Gastrocnemius medialis (tissue), 4 donors: ENCODE data around the gene CORT. TPM values are rescaled to one million over a fixed set of nuclear protein-coding genes. Genes with fewer than 3 reads are reported as not detected.

Experiments
- ATAC-seq, 2 donors: fragments of 150-250 bp; one replicate each; pipeline ENCODE4 v1.9.1; 2016
- DNase-seq, 2 donors: peaks; one replicate each; pipeline ENCODE4 v3.0.0-alpha.2; 2019
- H3K27ac ChIP-seq, 4 donors: fragments of 200-600 bp; sonication (generic); 1 replicate in 1 of 4; 2 replicates in 3 of 4; pipeline ENCODE4 v1.5.1; 2016 to 2018; ENCODE audit warnings: mild to moderate bottlenecking in 2 of 4, moderate library complexity in 1 of 4
- H3K27me3 ChIP-seq, 3 donors: fragments of 200-600 bp; sonication (generic) in 2 of 3; 1 replicate in 1 of 3; 2 replicates in 2 of 3; pipeline versions ENCODE4 v1.5.1 to v1.6.0; 2016 to 2019; ENCODE audit warnings: mild to moderate bottlenecking in 1 of 3, moderate library complexity in 1 of 3
- H3K36me3 ChIP-seq, 2 donors: fragments of 200-600 bp; sonication (generic) in 1 of 2; one replicate each; pipeline ENCODE4 v1.5.1; 2017 to 2018
- H3K4me1 ChIP-seq, 2 donors: fragments of 200-600 bp; sonication (generic) in 1 of 2; one replicate each; pipeline ENCODE4 v1.5.1; 2016 to 2017; ENCODE audit warnings: mild to moderate bottlenecking in 2 of 2
- H3K4me3 ChIP-seq, 4 donors: fragments of 200-600 bp; sonication (generic) in 3 of 4; 1 replicate in 1 of 4; 2 replicates in 3 of 4; pipeline ENCODE4 v1.5.1; 2016 to 2019; ENCODE audit warnings: mild to moderate bottlenecking in 2 of 4
- H3K9me3 ChIP-seq, 3 donors: fragments of 200-600 bp; sonication (generic) in 2 of 3; 1 replicate in 1 of 3; 2 replicates in 2 of 3; pipeline ENCODE4 v1.5.1; 2016 to 2019
- POLR2A ChIP-seq, 2 donors: fragments of 450-650 bp; IDR thresholded peaks; one replicate each; pipeline ENCODE4 v1.6.1; 2017; ENCODE audit warnings: antibody characterized with exemption in 2 of 2, mild to moderate bottlenecking in 2 of 2, moderate library complexity in 2 of 2
- in situ Hi-C, 4 donors: fragments of 200-750 bp; cut with MboI; loops; one replicate each; pipeline versions ENCODE4 v1.15.0 to v1.8.0; 2017; ENCODE audit warnings: low sequenced_read_pairs in 4 of 4
- intact Hi-C: fragments of 100-400 bp; cut with DNase I; formaldehyde crosslinking; loops from one replicate; pipeline ENCODE4 v1.15.1; 2023; ENCODE audit warnings: low total_unique reads
- total RNA-seq, 4 donors: library from RNA; depleted of rRNA; stranded (reverse); fragments of >200 nt; gene quantifications; one replicate each; pipeline versions ENCODE4 v1.1.0 to v1.2.3, GENCODE V29; 2016
- TF ChIP-seq, protein P1 (sequence below), 5 experiments: fragments of 450-650 bp in 3 of 5; fragments of 200-600 bp in 2 of 5; sonication (generic) in 2 of 5; IDR thresholded peaks in 4 of 5; conservative IDR thresholded peaks in 1 of 5; 1 replicate in 4 of 5; 2 replicates in 1 of 5; pipeline ENCODE4 v1.5.1; 2016 to 2019; ENCODE audit warnings: antibody characterized with exemption in 5 of 5, mild to moderate bottlenecking in 3 of 5, moderate library complexity in 3 of 5

Gene CORT
- total RNA-seq, 4 donors from 2014 or later: 0.46 TPM; not detected in 3

DNA sequence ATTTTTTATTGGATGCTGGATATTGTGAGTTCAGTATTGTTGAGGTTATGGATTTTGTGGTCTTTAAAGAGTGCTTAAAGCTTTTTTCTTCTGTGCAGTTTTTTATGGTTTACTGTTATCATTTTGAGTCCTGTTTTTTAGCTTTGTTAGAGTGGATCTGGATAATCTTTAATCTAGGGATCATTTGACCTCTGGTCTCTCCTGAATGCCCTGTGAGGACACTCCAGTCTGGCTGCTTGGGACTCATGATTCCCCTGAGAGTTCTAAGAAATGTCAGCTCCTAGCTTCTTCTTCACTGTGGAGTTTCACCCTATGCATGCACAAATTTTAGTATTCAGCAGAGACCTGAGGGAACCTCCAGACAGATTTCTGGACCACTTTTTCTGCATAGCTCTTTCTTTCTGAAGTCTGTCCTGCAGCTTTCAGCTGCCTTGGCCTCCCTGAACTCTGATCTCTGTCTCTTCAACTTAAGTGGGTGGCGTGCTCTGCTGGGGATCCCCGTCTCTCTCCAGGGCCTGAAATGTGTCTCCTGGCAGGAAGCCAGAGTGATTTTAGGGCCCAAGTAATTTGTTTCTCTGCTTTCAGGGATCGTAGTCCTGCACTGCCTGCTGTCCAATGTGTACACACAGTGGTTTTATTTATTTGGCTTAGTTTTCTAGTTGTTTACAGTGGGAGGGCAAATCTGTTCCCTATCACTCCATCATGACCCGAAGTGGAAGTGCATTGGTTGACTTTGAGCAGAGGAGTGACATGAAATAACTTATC, 39.6 kb downstream of the CORT start:
- TF ChIP-seq POLR2A (IDR thresholded peaks at IDR 0.05): no peak
- TF ChIP-seq, protein P1, sequence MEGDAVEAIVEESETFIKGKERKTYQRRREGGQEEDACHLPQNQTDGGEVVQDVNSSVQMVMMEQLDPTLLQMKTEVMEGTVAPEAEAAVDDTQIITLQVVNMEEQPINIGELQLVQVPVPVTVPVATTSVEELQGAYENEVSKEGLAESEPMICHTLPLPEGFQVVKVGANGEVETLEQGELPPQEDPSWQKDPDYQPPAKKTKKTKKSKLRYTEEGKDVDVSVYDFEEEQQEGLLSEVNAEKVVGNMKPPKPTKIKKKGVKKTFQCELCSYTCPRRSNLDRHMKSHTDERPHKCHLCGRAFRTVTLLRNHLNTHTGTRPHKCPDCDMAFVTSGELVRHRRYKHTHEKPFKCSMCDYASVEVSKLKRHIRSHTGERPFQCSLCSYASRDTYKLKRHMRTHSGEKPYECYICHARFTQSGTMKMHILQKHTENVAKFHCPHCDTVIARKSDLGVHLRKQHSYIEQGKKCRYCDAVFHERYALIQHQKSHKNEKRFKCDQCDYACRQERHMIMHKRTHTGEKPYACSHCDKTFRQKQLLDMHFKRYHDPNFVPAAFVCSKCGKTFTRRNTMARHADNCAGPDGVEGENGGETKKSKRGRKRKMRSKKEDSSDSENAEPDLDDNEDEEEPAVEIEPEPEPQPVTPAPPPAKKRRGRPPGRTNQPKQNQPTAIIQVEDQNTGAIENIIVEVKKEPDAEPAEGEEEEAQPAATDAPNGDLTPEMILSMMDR (IDR thresholded peaks at IDR 0.05 in 4 of 5, conservative IDR thresholded peaks at IDR 0.05 in 1 of 5): no peak

DNA sequence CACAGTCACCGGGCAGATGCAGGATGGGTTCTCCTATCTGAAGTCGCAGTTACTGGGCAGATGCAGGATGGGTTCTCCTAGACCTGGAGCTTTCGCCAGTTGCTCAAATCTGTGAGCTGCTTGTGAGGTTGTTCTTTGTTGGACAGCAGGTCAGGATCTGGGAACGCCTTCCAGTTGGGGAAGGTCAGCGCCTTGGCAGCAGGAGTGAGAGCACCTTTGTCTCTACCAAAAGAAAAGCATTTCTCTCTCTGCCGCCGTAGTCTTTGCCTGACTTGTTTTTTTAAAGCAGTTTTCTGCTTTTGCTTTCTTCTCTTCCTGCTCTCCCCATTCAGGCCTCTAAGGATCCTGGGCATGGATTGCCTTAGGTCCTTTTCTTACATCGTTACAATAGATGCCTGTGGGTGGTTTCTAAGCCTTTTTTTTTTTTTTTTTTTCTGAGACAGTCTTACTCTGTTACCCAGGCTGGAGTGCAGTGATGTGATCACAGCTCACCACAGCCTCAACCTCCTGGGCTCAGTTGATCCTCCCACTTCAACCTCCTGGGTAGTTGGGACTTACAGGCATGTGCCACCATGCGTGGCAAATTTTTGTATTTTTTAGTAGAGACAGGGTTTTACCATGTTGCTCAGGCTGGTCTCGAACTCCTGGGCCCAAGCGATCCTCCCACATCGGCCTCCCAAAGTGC, 40.6 kb downstream of the CORT start:
- Histone ChIP-seq H3K9me3 (no peaks in the 10 kb centered on the region), H3K27ac (no peak overlapping the region), H3K4me1 (peaks cover 12 to 15% of the 10 kb centered on the region in 2 donors), H3K36me3 (no peaks in the 10 kb centered on the region), H3K4me3 (no peak overlapping the region), H3K27me3 (no peaks in the 10 kb centered on the region)
- TF ChIP-seq, protein P1 (IDR thresholded peaks at IDR 0.05 in 4 of 5, conservative IDR thresholded peaks at IDR 0.05 in 1 of 5): no peak
- TF ChIP-seq POLR2A (IDR thresholded peaks at IDR 0.05): no peak
- in situ Hi-C loops: loop anchor here in 2 of 4 donors (5.0 to 10.0 kb wide), 2 partner anchors 63 to 384 kb away; no protein-coding TSS in a partner anchor
- no peak for DNase-seq
- intact Hi-C loops: loop anchor here (10.0 kb wide), 1 partner anchor 116 kb away; no protein-coding TSS in a partner anchor
- no peak for ATAC-seq

More for the DNA sequence above, 39.6 kb downstream of the CORT start:
- Histone ChIP-seq H3K36me3 (no peaks in the 10 kb centered on the region), H3K4me3 (no peak overlapping the region), H3K4me1 (peaks cover 3 to 7% of the 10 kb centered on the region in 2 donors), H3K27me3 (no peaks in the 10 kb centered on the region), H3K27ac (no peak overlapping the region), H3K9me3 (no peaks in the 10 kb centered on the region)
- in situ Hi-C loops (loop anchor here in 2 of 4 donors (5.0 to 10.0 kb wide), 2 partner anchors 62 to 385 kb away; no protein-coding TSS in a partner anchor), intact Hi-C loops (loop anchor here (10.0 kb wide), 1 partner anchor 115 kb away; no protein-coding TSS in a partner anchor)
- DNase-seq: no peak
- ATAC-seq: no peak

DNA sequence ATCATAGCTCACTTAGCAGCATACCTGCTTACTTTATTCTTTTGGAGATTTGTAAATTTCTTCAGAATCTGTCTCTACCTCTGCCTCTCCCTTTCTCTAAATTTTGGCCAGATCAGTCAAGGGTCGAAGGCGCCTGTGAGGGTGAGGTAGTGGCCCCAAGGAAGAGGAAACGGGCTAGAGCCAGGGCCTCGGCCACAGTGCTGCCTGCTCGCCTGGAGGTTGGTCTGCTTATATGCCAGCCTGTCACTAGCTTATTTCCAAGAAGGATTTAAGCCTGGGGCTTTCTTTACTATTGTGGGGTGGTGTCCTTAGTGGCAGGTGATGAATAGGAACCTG, 44.6 kb downstream of the CORT start:
- H3K4me1 ChIP-seq: peaks cover 20 to 22% of the 10 kb centered on the region in 2 donors
- H3K4me3 ChIP-seq: no peak overlapping the region
- in situ Hi-C loops: loop anchor here in 2 of 4 donors (5.0 to 10.0 kb wide), 2 partner anchors 67 to 380 kb away; no protein-coding TSS in a partner anchor
- H3K9me3 ChIP-seq: no peaks in the 10 kb centered on the region
- H3K36me3 ChIP-seq: no peaks in the 10 kb centered on the region
- no peaks in the 10 kb centered on the region for H3K27me3 ChIP-seq
- intact Hi-C loops: loop anchor here (1.0 to 10.0 kb wide), 2 partner anchors 66 to 120 kb away; no protein-coding TSS in a partner anchor
- ATAC-seq: no peak
- H3K27ac ChIP-seq: no peak overlapping the region
- TF ChIP-seq POLR2A (IDR thresholded peaks at IDR 0.05): no peak
- TF ChIP-seq, protein P1 (IDR thresholded peaks at IDR 0.05 in 4 of 5, conservative IDR thresholded peaks at IDR 0.05 in 1 of 5): no peak
- no peak for DNase-seq

DNA sequence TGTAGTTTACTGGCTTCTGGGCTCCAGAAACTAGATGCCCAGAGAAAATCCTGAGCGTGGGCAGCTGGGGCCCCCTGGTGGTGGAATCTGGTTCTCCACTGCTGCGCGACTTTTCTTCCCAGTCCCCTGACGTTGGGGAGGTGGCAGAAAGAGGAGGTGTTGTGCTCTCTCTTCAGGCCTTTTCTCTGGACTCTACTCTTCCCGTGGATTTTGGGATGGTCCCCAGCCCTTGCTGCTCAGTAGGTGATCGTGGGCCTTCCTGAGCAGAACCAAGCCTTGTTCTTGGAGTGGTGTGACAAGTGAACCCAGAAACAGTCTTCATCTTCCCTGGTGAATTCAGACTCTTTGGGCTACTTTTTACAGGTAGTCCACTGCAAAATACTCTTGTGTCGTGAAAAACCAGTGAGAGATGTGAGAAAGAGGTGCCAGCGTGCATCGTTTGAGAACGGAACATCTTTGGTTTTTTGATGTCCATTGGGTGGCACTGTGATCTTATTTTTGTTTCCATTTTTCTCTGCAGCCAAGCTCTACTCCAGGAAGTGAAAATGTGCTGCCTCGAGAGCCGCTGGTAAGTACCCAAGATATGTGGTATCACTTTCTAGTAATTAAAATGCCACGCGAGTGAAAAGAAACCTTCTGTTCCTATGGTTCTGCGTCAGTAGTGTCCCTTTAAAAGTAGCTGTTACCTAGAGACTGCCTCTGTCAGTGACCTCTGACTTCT, 45.1 kb downstream of the CORT start:
- in situ Hi-C loops (loop anchor here in 2 of 4 donors (5.0 to 10.0 kb wide), 2 partner anchors 68 to 380 kb away; no protein-coding TSS in a partner anchor), intact Hi-C loops (loop anchor here (1.0 to 10.0 kb wide), 3 partner anchors 33 to 120 kb away; no protein-coding TSS in a partner anchor)
- H3K36me3 ChIP-seq: no peaks in the 10 kb centered on the region
- ATAC-seq (peak; percentile 87 to 93), DNase-seq (peak; percentile 31 to 48)
- no peaks in the 10 kb centered on the region for H3K9me3 ChIP-seq
- peaks cover 20 to 22% of the 10 kb centered on the region in 2 donors for H3K4me1 ChIP-seq
- peak overlapping the region; percentile 56 to 78 (median 66) for H3K27ac ChIP-seq
- H3K4me3 ChIP-seq: peak overlapping the region in 1 of 4 donors; percentile 2
- no peaks in the 10 kb centered on the region for H3K27me3 ChIP-seq
- TF ChIP-seq POLR2A (IDR thresholded peaks at IDR 0.05): no peak
- TF ChIP-seq, protein P1 (IDR thresholded peaks at IDR 0.05 in 4 of 5, conservative IDR thresholded peaks at IDR 0.05 in 1 of 5): peak; percentile 70 to 89 (median 86)
